ENCODE data around the gene CYP51A1.

DNA sequence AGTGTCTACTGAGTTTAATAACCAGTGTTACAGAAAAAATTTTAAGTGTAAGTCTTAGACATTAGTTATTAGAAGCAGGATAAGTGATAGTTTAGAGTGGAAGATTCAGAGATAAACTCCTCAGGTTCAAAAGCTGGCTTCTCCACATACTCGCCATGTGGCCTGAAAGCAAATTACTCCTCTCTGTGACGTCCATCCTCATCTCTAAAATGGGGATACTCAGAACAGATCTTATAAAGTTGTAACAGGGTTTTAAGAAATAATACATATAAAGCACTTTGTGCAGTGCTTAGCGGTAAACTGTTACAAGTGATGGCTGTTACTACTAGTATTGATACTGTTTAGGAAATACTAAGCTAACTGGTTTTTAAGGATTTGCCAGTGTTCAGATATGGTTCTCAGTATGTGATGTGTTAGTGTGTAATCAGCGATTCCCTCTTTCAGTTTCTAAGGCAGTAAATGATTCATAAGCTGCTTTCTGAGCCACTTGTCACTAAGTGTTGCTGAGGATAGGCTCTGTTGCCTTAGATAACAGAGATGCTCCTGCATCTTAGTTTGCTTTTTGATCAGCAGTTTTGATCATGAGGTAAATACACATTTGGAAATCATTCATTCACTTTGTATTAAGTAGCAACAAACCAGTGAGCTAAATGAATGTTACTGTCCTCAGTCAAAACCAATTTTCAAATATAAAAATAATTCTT lies 58.7 kb downstream of the CYP51A1 start:
- TF ChIP-seq, protein P1, sequence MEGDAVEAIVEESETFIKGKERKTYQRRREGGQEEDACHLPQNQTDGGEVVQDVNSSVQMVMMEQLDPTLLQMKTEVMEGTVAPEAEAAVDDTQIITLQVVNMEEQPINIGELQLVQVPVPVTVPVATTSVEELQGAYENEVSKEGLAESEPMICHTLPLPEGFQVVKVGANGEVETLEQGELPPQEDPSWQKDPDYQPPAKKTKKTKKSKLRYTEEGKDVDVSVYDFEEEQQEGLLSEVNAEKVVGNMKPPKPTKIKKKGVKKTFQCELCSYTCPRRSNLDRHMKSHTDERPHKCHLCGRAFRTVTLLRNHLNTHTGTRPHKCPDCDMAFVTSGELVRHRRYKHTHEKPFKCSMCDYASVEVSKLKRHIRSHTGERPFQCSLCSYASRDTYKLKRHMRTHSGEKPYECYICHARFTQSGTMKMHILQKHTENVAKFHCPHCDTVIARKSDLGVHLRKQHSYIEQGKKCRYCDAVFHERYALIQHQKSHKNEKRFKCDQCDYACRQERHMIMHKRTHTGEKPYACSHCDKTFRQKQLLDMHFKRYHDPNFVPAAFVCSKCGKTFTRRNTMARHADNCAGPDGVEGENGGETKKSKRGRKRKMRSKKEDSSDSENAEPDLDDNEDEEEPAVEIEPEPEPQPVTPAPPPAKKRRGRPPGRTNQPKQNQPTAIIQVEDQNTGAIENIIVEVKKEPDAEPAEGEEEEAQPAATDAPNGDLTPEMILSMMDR (conservative IDR thresholded peaks at IDR 0.05 in 1 of 2, IDR thresholded peaks at IDR 0.05 in 1 of 2; ENCODE audit: extremely low read depth in 1 of 2, insufficient read depth in 1 of 2, low read depth in 1 of 2, low read length in 2 of 2), result no peak
- no peak for TF ChIP-seq EZH2 (IDR thresholded peaks at IDR 0.05; ENCODE audit: borderline replicate concordance, low read length)

Measured in mammary epithelial cell (primary cell).